ENCODE results near the gene DNA2. TPM values are rescaled to one million over a fixed set of nuclear protein-coding genes. Genes with fewer than 3 reads are reported as not detected.

DNA2 gene
- polyA plus RNA-seq, 1 of the 3 experiments (the other 2 are of a cell fraction) = 2.5 TPM

GRCh38 chr10:68492118-68492517, 20.3 kb upstream of the DNA2 start:
- ChIA-PET POLR2A (no interaction called here), CTCF (no interaction called here)
- H3K36me3 ChIP-seq (replicated peaks in 1 of 2; ENCODE audit: control insufficient read depth in 1 of 2, insufficient read depth in 2 of 2, low read length in 1 of 2) = peaks cover 12 to 47% of the 10 kb centered on the region in 2 experiments
- H3K9me3 ChIP-seq = no peaks in the 10 kb centered on the region
- H3F3A ChIP-seq (replicated peaks; ENCODE audit: insufficient read depth) = peaks cover 8% of the 10 kb centered on the region
- 96% methylated on average over 2 of the region's 2 CpGs for WGBS (ENCODE audit: low lambda C conversion rate)
- H3K4me3 ChIP-seq (ENCODE audit: low read depth in 2 of 2, low read length in 1 of 2) = no peak overlapping the region
- no peaks in the 10 kb centered on the region for H3K4me1 ChIP-seq (ENCODE audit: control insufficient read depth in 1 of 2, insufficient read depth in 2 of 2, low read depth in 1 of 2, low read length in 1 of 2)
- no peak overlapping the region for H3K4me2 ChIP-seq
- no peaks in the 10 kb centered on the region for H3K79me2 ChIP-seq (ENCODE audit: insufficient read depth)
- no peak overlapping the region for H3K27ac ChIP-seq (ENCODE audit: low read depth in 2 of 2, low read length in 1 of 2)
- no peak for TF ChIP-seq RXRA (IDR thresholded peaks at IDR 0.05; ENCODE audit: borderline replicate concordance, low read depth)
- no peak for TF ChIP-seq ELF1 (IDR thresholded peaks at IDR 0.05)
- TF ChIP-seq, protein P1, sequence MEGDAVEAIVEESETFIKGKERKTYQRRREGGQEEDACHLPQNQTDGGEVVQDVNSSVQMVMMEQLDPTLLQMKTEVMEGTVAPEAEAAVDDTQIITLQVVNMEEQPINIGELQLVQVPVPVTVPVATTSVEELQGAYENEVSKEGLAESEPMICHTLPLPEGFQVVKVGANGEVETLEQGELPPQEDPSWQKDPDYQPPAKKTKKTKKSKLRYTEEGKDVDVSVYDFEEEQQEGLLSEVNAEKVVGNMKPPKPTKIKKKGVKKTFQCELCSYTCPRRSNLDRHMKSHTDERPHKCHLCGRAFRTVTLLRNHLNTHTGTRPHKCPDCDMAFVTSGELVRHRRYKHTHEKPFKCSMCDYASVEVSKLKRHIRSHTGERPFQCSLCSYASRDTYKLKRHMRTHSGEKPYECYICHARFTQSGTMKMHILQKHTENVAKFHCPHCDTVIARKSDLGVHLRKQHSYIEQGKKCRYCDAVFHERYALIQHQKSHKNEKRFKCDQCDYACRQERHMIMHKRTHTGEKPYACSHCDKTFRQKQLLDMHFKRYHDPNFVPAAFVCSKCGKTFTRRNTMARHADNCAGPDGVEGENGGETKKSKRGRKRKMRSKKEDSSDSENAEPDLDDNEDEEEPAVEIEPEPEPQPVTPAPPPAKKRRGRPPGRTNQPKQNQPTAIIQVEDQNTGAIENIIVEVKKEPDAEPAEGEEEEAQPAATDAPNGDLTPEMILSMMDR (IDR thresholded peaks at IDR 0.05) = no peak
- H3K9ac ChIP-seq = no peak overlapping the region
- no peak for DNase-seq
- H3K27me3 ChIP-seq (ENCODE audit: insufficient read depth) = no peaks in the 10 kb centered on the region
- no peaks in the 10 kb centered on the region for H3K9me2 ChIP-seq
- H4K20me1 ChIP-seq (ENCODE audit: insufficient read depth) = no peaks in the 10 kb centered on the region
- no peak overlapping the region for H2AFZ ChIP-seq (ENCODE audit: low read depth)

- Histone ChIP-seq H3K79me2 (ENCODE audit: insufficient read depth) (no peaks in the 10 kb centered on the region), H3K36me3 (replicated peaks in 1 of 2; ENCODE audit: control insufficient read depth in 1 of 2, insufficient read depth in 2 of 2, low read length in 1 of 2) (peaks cover 16 to 57% of the 10 kb centered on the region in 2 experiments), H2AFZ (ENCODE audit: low read depth) (no peak overlapping the region), H3K9me2 (no peaks in the 10 kb centered on the region), H3K4me3 (ENCODE audit: low read depth in 2 of 2, low read length in 1 of 2) (no peak overlapping the region), H3K4me2 (no peak overlapping the region), H3K9me3 (no peaks in the 10 kb centered on the region), H3K9ac (no peak overlapping the region), H4K20me1 (ENCODE audit: insufficient read depth) (no peaks in the 10 kb centered on the region), H3K27me3 (ENCODE audit: insufficient read depth) (no peaks in the 10 kb centered on the region), H3F3A (replicated peaks; ENCODE audit: insufficient read depth) (peaks cover 8% of the 10 kb centered on the region), H3K4me1 (ENCODE audit: control insufficient read depth in 1 of 2, insufficient read depth in 2 of 2, low read depth in 1 of 2, low read length in 1 of 2) (no peaks in the 10 kb centered on the region), H3K27ac (ENCODE audit: low read depth in 2 of 2, low read length in 1 of 2) (no peak overlapping the region)
- POLR2A ChIA-PET = no interaction called here
- WGBS (ENCODE audit: low lambda C conversion rate) = 97% methylated on average over 3 of the region's 3 CpGs
- CTCF ChIA-PET = no interaction called here
- TF ChIP-seq REST (IDR thresholded peaks at IDR 0.05; ENCODE audit: low read depth, low read length) (no peak), POLR2AphosphoS5 (IDR thresholded peaks at IDR 0.05; ENCODE audit: low read depth, low read length) (no peak), USF1 (IDR thresholded peaks at IDR 0.05; ENCODE audit: borderline replicate concordance, low read depth) (no peak), EP300 (IDR thresholded peaks at IDR 0.05; ENCODE audit: borderline replicate concordance in 1 of 2, low read depth in 1 of 2, low read length in 1 of 2) (no peak), ELF1 (IDR thresholded peaks at IDR 0.05) (no peak), EZH2phosphoT487 (IDR thresholded peaks at IDR 0.05; ENCODE audit: borderline replicate concordance, low read depth) (no peak), ZBTB33 (IDR thresholded peaks at IDR 0.05; ENCODE audit: borderline replicate concordance, low read depth) (no peak), RFX5 (IDR thresholded peaks at IDR 0.05; ENCODE audit: low read length) (no peak), MAX (IDR thresholded peaks at IDR 0.05; ENCODE audit: low read depth) (no peak)
- TF ChIP-seq, protein P2, sequence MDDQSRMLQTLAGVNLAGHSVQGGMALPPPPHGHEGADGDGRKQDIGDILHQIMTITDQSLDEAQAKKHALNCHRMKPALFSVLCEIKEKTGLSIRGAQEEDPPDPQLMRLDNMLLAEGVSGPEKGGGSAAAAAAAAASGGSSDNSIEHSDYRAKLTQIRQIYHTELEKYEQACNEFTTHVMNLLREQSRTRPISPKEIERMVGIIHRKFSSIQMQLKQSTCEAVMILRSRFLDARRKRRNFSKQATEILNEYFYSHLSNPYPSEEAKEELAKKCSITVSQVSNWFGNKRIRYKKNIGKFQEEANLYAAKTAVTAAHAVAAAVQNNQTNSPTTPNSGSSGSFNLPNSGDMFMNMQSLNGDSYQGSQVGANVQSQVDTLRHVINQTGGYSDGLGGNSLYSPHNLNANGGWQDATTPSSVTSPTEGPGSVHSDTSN (IDR thresholded peaks at IDR 0.05) = no peak
- no peak for DNase-seq
Observed at GRCh38 chr10:68489919-68490318, 18.1 kb upstream of the DNA2 start.
